ENCODE results near the gene HAX1.
A peak's percentile ranks its signal among the peaks of the same experiment; 100 is the strongest.

HAX1 gene

DNA sequence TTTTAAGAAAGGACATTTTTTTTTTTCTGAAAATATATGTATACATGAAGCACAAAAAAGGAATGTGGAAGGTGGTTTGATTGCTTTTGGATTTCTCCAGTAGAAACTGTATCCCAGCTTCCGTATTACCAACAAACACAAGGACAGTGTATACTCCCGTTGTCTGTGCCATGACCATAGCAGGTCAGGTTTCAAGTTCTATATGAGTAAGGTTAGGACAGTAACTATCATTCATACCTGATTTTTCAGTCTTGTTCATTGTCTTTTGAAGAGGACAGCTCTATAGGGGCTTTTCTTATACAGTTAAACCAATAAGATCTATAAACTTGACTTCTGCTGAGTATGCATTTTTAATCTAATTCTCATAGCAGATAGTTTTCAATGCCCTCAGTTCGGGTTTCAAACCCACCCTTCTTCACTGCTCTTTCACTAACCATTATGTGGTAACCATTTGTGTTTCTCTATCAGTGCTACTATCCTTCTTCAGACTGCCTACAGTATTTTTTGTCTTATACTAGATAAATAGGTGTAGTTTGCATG is 32.1 kb upstream of the HAX1 start:
- Histone ChIP-seq H4K20me1 (ENCODE audit: insufficient read depth) (peaks cover 19% of the 10 kb centered on the region; the same call in 1 of the 2 replicates), H3K79me2 (ENCODE audit: insufficient read depth, low read depth) (peaks cover 67% of the 10 kb centered on the region), H3K4me2 (peak overlapping the region; percentile 0; the same call in 1 of the 2 replicates), H3K4me1 (ENCODE audit: low read depth, poor library complexity, severe bottlenecking) (peaks cover 31% of the 10 kb centered on the region), H3K4me3 (IDR thresholded peaks at IDR 0.05; ENCODE audit: insufficient read depth, low read depth, low read length) (no peak overlapping the region), H3K36me3 (ENCODE audit: insufficient read depth) (peaks cover 89% of the 10 kb centered on the region; the same call in 1 of the 2 replicates), H3K27ac (no peak overlapping the region; the same call in 1 of the 2 replicates), H3K27me3 (ENCODE audit: insufficient read depth, low read depth) (no peaks in the 10 kb centered on the region), H2AFZ (ENCODE audit: low read depth) (no peak overlapping the region), H3K9ac (no peak overlapping the region)
- TF ChIP-seq CTCF (conservative IDR thresholded peaks at IDR 0.05; ENCODE audit: low read depth, low read length), result no peak

DNA sequence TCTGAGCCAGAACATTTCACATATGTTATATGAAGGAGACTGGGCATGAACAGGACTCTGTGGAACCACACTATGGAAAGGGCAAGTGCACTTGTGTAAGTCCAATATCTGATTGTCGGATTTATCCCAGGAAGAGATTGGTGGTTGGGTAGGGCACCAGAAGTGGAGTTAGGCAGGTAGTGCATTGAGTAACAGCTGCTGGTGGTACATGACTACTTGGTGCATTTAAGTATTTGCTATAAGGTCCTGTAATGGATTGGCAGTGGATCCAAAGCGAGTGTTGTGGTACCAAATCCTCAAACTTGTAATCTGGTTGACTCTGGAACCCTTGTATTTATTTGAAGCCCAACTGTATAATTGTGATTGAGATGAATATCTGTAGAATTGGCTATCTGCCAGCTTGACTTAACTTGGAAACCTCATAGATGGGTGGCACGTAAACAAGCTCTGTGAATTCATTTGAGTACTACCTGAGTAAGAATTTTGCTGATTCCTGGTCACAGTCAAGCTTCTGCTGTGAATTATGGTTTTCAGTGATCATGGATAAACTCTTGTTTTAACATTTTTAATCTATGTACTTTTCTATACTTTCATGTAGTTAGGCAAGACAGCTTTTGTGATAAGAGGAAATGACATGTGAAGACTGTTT is 30.6 kb upstream of the HAX1 start:
- H3K79me2 ChIP-seq (ENCODE audit: insufficient read depth, low read depth), result peaks cover 60% of the 10 kb centered on the region
- H3K27me3 ChIP-seq (ENCODE audit: insufficient read depth, low read depth), result no peaks in the 10 kb centered on the region
- no peak overlapping the region for H3K9ac ChIP-seq
- peaks cover 87% of the 10 kb centered on the region; the same call in 1 of the 2 replicates for H3K36me3 ChIP-seq (ENCODE audit: insufficient read depth)
- TF ChIP-seq CTCF (conservative IDR thresholded peaks at IDR 0.05; ENCODE audit: low read depth, low read length), result no peak
- no peak overlapping the region for H3K4me2 ChIP-seq
- H3K27ac ChIP-seq, result no peak overlapping the region
- peaks cover 19% of the 10 kb centered on the region; the same call in 1 of the 2 replicates for H4K20me1 ChIP-seq (ENCODE audit: insufficient read depth)
- peaks cover 31% of the 10 kb centered on the region for H3K4me1 ChIP-seq (ENCODE audit: low read depth, poor library complexity, severe bottlenecking)
- no peak overlapping the region for H3K4me3 ChIP-seq (IDR thresholded peaks at IDR 0.05; ENCODE audit: insufficient read depth, low read depth, low read length)
- H2AFZ ChIP-seq (ENCODE audit: low read depth), result no peak overlapping the region

DNA sequence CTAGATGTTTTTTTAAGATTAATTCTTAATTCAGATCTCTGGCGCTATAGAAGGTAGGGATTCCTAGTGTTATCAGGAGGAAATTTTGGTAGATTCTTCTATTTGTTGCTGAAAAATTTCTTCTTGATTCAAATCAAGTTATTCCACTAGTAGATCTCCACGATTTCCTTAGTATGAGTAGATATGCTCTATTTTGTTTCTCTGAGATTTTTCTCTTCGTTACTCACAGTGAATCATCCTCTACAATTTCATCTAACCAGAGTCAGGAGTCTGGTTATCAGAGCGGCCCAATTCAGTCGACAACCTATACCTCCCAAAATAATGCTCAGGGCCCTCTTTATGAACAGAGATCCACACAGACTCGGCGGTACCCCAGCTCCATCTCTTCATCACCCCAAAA is 18.8 kb upstream of the HAX1 start:
- Histone ChIP-seq H2AFZ (ENCODE audit: low read depth) (no peak overlapping the region), H3K9ac (no peak overlapping the region), H3K4me2 (no peak overlapping the region), H3K27me3 (ENCODE audit: insufficient read depth, low read depth) (no peaks in the 10 kb centered on the region), H3K79me2 (ENCODE audit: insufficient read depth, low read depth) (peaks cover 6% of the 10 kb centered on the region; the same call in 1 of the 2 replicates), H3K36me3 (ENCODE audit: insufficient read depth) (peaks cover 76% of the 10 kb centered on the region; the same call in 1 of the 2 replicates), H4K20me1 (ENCODE audit: insufficient read depth) (no peaks in the 10 kb centered on the region), H3K27ac (no peak overlapping the region), H3K4me3 (IDR thresholded peaks at IDR 0.05; ENCODE audit: insufficient read depth, low read depth, low read length) (no peak overlapping the region), H3K4me1 (ENCODE audit: low read depth, poor library complexity, severe bottlenecking) (no peaks in the 10 kb centered on the region)
- no peak for TF ChIP-seq CTCF (conservative IDR thresholded peaks at IDR 0.05; ENCODE audit: low read depth, low read length)

DNA sequence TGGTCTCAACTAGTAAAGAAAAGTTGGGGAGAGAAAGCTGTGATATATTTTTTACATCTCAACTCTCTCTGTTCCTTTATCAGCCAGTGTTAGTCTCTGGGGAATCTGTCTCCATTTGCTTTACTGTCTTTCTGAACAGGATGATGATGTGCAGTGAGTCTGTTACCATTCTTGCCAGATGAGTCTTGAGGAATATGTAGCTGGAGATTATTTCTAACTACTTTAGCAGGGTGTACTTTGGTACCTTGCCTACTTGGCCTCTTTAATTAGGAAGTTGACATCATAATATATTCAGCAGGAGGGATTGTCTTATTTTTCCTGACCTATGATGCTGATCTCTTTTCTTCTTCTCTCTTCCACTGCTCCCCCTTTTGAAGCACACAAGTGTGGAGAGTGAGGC is 15.7 kb upstream of the HAX1 start:
- no peak for TF ChIP-seq CTCF (conservative IDR thresholded peaks at IDR 0.05; ENCODE audit: low read depth, low read length)
- Histone ChIP-seq H3K4me2 (no peak overlapping the region), H2AFZ (ENCODE audit: low read depth) (no peak overlapping the region), H4K20me1 (ENCODE audit: insufficient read depth) (no peaks in the 10 kb centered on the region), H3K4me3 (IDR thresholded peaks at IDR 0.05; ENCODE audit: insufficient read depth, low read depth, low read length) (no peak overlapping the region), H3K27ac (no peak overlapping the region), H3K4me1 (ENCODE audit: low read depth, poor library complexity, severe bottlenecking) (no peaks in the 10 kb centered on the region), H3K79me2 (ENCODE audit: insufficient read depth, low read depth) (no peaks in the 10 kb centered on the region), H3K36me3 (ENCODE audit: insufficient read depth) (peaks cover 81% of the 10 kb centered on the region; the same call in 1 of the 2 replicates), H3K9ac (no peak overlapping the region), H3K27me3 (ENCODE audit: insufficient read depth, low read depth) (no peaks in the 10 kb centered on the region)
